NB4 (cell line): Measurements from ENCODE around the gene WASL.

ENCODE experiments used
- CTCF ChIP-seq: IDR thresholded peaks from one replicate; pipeline ENCODE4 v1.5.1; 2012; ENCODE audit warnings: low read depth, low read length
- MAX ChIP-seq: IDR thresholded peaks from 2 replicates; pipeline ENCODE4 v1.6.1; 2011; ENCODE audit warnings: low read depth, low read length
- MYC ChIP-seq: IDR thresholded peaks from 2 replicates; pipeline ENCODE4 v1.6.1; 2011; ENCODE audit warnings: low read depth, low read length
- POLR2A ChIP-seq: IDR thresholded peaks from 2 replicates; pipeline ENCODE4 v1.6.1; 2011; ENCODE audit warnings: mild to moderate bottlenecking; ENCODE audit not compliant: insufficient read length; ENCODE audit errors: extremely low read depth

DNA sequence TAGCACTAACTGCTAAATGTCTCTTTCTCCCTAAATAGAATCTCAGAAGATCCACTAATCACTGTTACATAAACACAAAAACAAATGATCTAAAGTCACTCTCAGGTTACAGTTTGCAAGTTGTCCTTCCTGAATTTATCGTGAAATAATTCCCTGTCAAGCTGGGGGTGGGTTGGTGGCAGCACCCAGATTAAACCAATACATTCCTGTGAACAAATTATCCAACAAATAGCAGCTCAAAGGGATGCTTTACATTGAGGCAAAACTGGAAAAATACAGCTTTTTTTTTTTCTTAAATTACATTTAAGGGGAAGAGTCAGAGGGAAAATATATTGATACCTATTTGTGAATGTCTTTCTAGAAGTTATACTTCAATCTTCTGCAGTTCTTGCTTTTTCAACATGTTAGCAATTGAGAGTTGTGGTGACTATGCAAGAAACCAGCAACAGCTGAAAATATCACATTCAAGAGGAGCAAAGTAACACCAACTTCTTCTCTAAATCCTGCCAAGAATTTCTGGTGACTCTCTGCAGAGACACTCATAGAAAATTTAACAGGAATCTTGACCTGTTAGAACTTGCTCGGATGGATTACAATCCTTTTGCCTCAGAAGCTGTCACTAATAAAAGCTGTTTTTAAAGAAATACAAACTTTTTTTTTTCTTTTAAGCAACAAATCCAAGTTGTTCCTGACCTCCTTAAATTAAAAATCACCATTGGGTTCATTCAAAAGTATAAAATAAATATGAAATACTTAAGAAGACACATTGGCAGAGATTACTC, 74.2 kb downstream of the WASL start:
- TF ChIP-seq CTCF (no peak), POLR2A (no peak), MAX (no peak), MYC (no peak)
